B cell (primary cell): Measurements from ENCODE around the gene SURF6.

Experiments used
- EZH2 ChIP-seq: IDR thresholded peaks from 2 replicates; pipeline ENCODE4 v1.6.1; 2012; ENCODE audit warnings: borderline replicate concordance, low read depth, mild to moderate bottlenecking, moderate library complexity, low read length; ENCODE audit not compliant: insufficient read depth, poor library complexity, severe bottlenecking
- TF ChIP-seq, protein P1 (sequence below): fragments of 200-600 bp; IDR thresholded peaks from one replicate; pipeline ENCODE4 v1.8.0; 2022; ENCODE audit warnings: antibody characterized with exemption, mild to moderate bottlenecking

GRCh38 chr9:133303266-133304157 is 32.5 kb downstream of the SURF6 start:
- TF ChIP-seq, protein P1, sequence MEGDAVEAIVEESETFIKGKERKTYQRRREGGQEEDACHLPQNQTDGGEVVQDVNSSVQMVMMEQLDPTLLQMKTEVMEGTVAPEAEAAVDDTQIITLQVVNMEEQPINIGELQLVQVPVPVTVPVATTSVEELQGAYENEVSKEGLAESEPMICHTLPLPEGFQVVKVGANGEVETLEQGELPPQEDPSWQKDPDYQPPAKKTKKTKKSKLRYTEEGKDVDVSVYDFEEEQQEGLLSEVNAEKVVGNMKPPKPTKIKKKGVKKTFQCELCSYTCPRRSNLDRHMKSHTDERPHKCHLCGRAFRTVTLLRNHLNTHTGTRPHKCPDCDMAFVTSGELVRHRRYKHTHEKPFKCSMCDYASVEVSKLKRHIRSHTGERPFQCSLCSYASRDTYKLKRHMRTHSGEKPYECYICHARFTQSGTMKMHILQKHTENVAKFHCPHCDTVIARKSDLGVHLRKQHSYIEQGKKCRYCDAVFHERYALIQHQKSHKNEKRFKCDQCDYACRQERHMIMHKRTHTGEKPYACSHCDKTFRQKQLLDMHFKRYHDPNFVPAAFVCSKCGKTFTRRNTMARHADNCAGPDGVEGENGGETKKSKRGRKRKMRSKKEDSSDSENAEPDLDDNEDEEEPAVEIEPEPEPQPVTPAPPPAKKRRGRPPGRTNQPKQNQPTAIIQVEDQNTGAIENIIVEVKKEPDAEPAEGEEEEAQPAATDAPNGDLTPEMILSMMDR, result no peak
- TF ChIP-seq EZH2, result no peak
